AG10803 (cell line): Measurements from ENCODE around the gene ESPL1.
A peak's percentile ranks its signal among the peaks of the same experiment; 100 is the strongest.

Experiments used
- DNase-seq: peaks from one replicate; pipeline ENCODE4 v3.0.0; 2010; ENCODE audit warnings: low read depth
- H3K4me3 ChIP-seq: 2 replicates; pipeline ENCODE4 v1.5.1; 2011; ENCODE audit warnings: mild to moderate bottlenecking, low read length, control low read depth
- TF ChIP-seq, protein P1 (sequence below): conservative IDR thresholded peaks from 2 replicates; pipeline ENCODE4 v1.5.1; 2011; ENCODE audit warnings: mild to moderate bottlenecking, low read length, control low read depth, inconsistent platforms

ESPL1 gene

DNA sequence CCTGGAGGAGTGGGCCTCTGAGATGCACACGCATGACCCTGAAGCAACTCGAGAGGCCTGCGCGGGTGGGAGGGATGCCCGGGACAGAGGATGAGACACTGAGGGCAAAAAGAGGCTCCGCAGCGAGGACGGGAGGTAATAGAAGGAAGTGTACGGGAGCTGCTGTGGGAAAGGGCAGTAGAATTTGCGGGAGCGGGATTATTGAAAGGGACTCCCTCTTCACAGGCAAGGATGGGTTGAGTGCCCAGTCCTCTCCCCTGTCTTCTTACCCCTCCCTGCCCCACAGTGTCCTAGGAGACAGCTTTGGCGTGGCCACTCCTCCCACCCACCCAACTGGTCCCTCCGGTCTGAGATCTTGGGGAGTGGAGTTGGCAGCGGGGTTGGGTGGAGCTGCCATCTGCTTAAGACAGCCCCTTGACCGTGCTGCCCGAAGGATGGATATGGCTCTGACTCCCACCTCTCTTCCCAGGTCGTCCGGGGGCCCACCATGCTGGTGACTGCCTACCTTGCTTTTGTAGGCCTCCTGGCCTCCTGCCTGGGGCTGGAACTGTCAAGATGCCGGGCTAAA, 15.7 kb upstream of the ESPL1 start:
- peak overlapping the region; percentile 82 for H3K4me3 ChIP-seq
- DNase-seq: peak; percentile 18
- TF ChIP-seq, protein P1, sequence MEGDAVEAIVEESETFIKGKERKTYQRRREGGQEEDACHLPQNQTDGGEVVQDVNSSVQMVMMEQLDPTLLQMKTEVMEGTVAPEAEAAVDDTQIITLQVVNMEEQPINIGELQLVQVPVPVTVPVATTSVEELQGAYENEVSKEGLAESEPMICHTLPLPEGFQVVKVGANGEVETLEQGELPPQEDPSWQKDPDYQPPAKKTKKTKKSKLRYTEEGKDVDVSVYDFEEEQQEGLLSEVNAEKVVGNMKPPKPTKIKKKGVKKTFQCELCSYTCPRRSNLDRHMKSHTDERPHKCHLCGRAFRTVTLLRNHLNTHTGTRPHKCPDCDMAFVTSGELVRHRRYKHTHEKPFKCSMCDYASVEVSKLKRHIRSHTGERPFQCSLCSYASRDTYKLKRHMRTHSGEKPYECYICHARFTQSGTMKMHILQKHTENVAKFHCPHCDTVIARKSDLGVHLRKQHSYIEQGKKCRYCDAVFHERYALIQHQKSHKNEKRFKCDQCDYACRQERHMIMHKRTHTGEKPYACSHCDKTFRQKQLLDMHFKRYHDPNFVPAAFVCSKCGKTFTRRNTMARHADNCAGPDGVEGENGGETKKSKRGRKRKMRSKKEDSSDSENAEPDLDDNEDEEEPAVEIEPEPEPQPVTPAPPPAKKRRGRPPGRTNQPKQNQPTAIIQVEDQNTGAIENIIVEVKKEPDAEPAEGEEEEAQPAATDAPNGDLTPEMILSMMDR: no peak; the same call in 1 of the 2 replicates

DNA sequence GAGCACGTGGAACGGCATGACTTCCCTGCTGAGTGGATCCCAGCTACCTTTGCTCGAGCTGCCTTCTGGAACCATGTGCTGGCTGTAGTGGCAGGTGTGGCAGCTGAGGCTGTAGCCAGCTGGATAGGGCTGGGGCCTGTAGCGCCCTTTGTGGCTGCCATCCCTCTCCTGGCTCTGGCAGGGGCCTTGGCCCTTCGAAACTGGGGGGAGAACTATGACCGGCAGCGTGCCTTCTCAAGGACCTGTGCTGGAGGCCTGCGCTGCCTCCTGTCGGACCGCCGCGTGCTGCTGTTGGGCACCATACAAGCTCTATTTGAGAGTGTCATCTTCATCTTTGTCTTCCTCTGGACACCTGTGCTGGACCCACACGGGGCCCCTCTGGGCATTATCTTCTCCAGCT, 14.8 kb upstream of the ESPL1 start:
- peak overlapping the region; percentile 82 for H3K4me3 ChIP-seq
- TF ChIP-seq, protein P1: no peak

DNA sequence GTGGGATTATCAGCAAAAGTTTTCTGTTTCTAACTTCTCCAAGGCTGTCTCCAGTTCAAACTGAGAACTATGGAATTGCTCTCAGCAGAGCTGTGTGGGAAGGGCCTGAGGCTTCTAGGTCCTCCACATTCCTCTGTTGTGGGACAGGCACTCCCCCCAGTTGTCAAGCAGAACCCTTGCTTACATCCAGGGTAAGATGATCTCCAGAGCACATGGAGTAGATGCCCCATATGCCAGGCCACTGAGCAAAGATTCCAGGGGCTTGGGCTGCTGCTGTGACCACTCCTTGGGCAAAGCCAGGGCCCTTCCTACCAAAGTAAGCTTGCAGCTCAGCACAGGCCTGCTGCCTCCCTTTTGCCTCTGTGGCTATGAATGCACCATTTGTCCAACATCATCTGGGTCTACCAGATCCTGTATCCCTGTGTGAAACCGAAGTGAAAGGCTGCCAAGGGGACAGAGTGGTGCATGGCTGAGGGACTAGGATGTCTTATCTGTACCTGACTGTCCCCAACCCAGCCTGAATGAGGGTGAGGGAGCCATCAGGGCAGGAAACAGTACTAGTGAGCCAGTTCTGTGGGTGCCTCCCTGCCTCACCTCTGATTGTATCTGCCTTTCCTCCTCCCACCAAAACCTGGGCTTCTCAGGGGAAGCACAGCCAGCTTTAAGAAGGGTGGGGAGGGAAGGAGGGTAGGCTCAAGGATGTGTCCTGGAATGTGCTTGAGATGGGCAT, 13.1 kb upstream of the ESPL1 start:
- TF ChIP-seq, protein P1: no peak
- no peak for DNase-seq
- no peak overlapping the region for H3K4me3 ChIP-seq

More for the DNA sequence above, 14.8 kb upstream of the ESPL1 start:
- DNase-seq: no peak

- TF ChIP-seq, protein P1: no peak
- H3K4me3 ChIP-seq: no peak overlapping the region
- DNase-seq: no peak
Measured at GRCh38 chr12:53255996-53256395, 12.1 kb upstream of the ESPL1 start.

DNA sequence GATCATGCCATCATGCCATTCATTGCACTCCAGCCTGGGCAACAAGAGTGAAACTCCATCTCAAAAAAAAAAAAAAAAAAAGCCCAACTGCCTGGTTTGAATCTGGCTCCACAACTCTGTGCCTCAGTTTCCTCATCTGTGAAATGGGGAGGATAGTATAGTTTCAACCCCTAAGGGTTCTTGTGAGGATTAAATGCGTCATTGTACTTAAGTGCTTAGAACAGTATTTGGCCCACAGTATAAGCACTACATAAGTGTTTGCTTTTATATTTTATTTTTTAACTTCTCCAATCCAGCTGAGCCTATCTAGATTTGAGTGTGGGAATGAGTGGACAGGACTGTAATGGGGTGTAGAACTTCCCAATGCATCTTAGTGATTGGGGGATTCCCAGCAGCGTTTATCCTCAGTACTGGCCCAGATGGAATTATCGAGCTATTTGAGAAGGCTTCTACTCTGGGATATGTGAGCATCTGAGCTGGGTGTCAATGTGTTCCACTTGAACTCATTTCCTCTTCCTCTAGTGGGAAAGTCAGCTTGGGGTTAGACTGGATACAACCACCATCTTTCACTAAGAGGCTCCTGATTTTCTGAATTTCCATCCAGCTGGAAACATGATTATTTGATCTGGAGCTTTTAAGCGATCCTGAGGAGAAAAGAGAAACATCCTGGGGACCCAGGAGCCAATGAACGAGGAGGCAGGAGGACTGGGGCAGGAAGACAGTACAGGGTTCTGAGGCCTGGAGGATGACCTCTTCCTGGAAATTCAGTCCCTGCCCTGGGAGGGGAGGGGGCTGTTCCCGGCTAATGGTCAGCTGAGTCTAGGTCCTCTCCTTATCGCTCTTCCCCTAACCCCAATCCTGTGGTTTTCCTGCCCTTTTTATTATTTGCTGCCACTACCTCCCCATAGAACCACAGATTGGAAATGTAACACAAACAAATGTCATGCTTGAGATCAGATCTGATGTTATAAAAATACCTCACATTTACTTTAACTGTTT, 9.3 kb upstream of the ESPL1 start:
- TF ChIP-seq, protein P1: no peak
- DNase-seq: no peak
- H3K4me3 ChIP-seq: no peak overlapping the region

GRCh38 chr12:53259891-53260290, 8.2 kb upstream of the ESPL1 start:
- TF ChIP-seq, protein P1: no peak
- DNase-seq: no peak
- H3K4me3 ChIP-seq: no peak overlapping the region
